Neural progenitor cell (in vitro differentiated cells): ENCODE results near the gene CREM.

Experiments
- CTCF ChIP-seq: fragments of 200-600 bp; sonication (generic); IDR thresholded peaks from 2 replicates; pipeline ENCODE4 v1.5.1; 2017; ENCODE audit warnings: antibody characterized with exemption, mild to moderate bottlenecking
- EZH2 ChIP-seq: fragments of 200-600 bp; sonication (generic); IDR thresholded peaks from 2 replicates; pipeline ENCODE4 v1.6.1; 2017; ENCODE audit warnings: antibody characterized with exemption, mild to moderate bottlenecking, moderate library complexity

- TF ChIP-seq CTCF (no peak), EZH2 (no peak)
Observed at GRCh38 chr10:35259769-35260397, 133.2 kb downstream of the CREM start.
